ENCODE measurements around the gene ZNF143. TPM values are rescaled to one million over a fixed set of nuclear protein-coding genes. Genes with fewer than 3 reads are reported as not detected.

Gene ZNF143
- total RNA-seq, 1 experiment from 2014 or later, result 29.2 TPM

GRCh38 chr11:9550191-9550628 lies 89.4 kb downstream of the ZNF143 start:
- Histone ChIP-seq H2BK12ac (ENCODE audit: insufficient read length, low read depth, low read length) (no peak overlapping the region), H3K56ac (ENCODE audit: insufficient read length, low read depth, low read length) (no peak overlapping the region), H2BK5ac (ENCODE audit: insufficient read length, low read length) (no peak overlapping the region), H3K18ac (ENCODE audit: insufficient read length, low read depth, low read length) (no peak overlapping the region), H2AK5ac (ENCODE audit: insufficient read length, low read length) (no peak overlapping the region), H3K23ac (ENCODE audit: insufficient read length, low read depth, low read length) (no peak overlapping the region), H2BK120ac (ENCODE audit: low read depth, low read length, poor library complexity, severe bottlenecking) (no peak overlapping the region), H3K23me2 (ENCODE audit: insufficient read length, low read depth, low read length, poor library complexity, severe bottlenecking) (no peaks in the 10 kb centered on the region), H3K4ac (ENCODE audit: low read depth, low read length) (no peak overlapping the region), H3K9ac (ENCODE audit: extremely low read depth, insufficient read length, low read length) (no peak overlapping the region), H4K91ac (ENCODE audit: insufficient read length, low read depth, low read length) (no peak overlapping the region), H3K4me2 (ENCODE audit: insufficient read depth, insufficient read length, low read length) (no peak overlapping the region), H2AFZ (ENCODE audit: low read length) (no peak overlapping the region), H4K5ac (ENCODE audit: insufficient read length, low read depth, low read length) (no peak overlapping the region), H2BK15ac (ENCODE audit: low read depth, low read length) (no peak overlapping the region), H3K79me1 (ENCODE audit: insufficient read depth, low read depth, low read length, poor library complexity, severe bottlenecking) (no peaks in the 10 kb centered on the region), H3K27me3 (ENCODE audit: insufficient read depth, low read length) (no peaks in the 10 kb centered on the region), H2BK20ac (ENCODE audit: low read depth, low read length, poor library complexity, severe bottlenecking) (no peak overlapping the region), H3K4me1 (ENCODE audit: insufficient read depth, low read length) (no peaks in the 10 kb centered on the region), H3T11ph (ENCODE audit: low read length) (no peak overlapping the region), H4K8ac (replicated peaks; ENCODE audit: insufficient read length, low read depth, low read length) (no peak overlapping the region), H3K27ac (ENCODE audit: insufficient read length, low read depth, low read length) (no peak overlapping the region), H3K14ac (ENCODE audit: insufficient read depth, low read length) (no peak overlapping the region), H3K79me2 (ENCODE audit: insufficient read depth, low read length) (no peaks in the 10 kb centered on the region), H3K9me3 (ENCODE audit: control insufficient read depth, low read depth, low read length) (no peaks in the 10 kb centered on the region), H4K20me1 (ENCODE audit: control insufficient read depth, insufficient read depth, insufficient read length) (no peaks in the 10 kb centered on the region)
- no peaks in the 10 kb centered on the region for H3K27me3 Mint-ChIP-seq (ENCODE audit: low read depth)
- H3K4me1 Mint-ChIP-seq, result peaks cover 4 to 6% of the 10 kb centered on the region in 2 experiments
- no peak for DNase-seq
- no peak for TF ChIP-seq CTCF (conservative IDR thresholded peaks at IDR 0.05)
- H3K4me3 Mint-ChIP-seq, result no peak overlapping the region
- peaks cover 10 to 12% of the 10 kb centered on the region in 2 experiments for H3K9me3 Mint-ChIP-seq
- H3K36me3 Mint-ChIP-seq (ENCODE audit: insufficient read depth in 1 of 3, low read depth in 3 of 3), result peaks cover 10 to 11% (median 10%) of the 10 kb centered on the region in 3 experiments
- no peak overlapping the region for H3K27ac Mint-ChIP-seq
- no CpG with 5 or more reads among the region's 8 CpGs for WGBS (ENCODE audit: extremely low coverage, insufficient read length, low lambda C conversion rate)

Data from H9 (cell line).